T-cell (primary cell): ENCODE data around the gene SCYGR6. TPM values are rescaled to one million over a fixed set of nuclear protein-coding genes. Genes with fewer than 3 reads are reported as not detected.

Experiments
- ATAC-seq, 4 experiments: fragments of 200-7000 bp in 3 of 4; fragments of 150-1000 bp in 1 of 4; cut with Tn5 transposase; replicated peaks in 1 of 4; 1 replicate in 3 of 4; 2 replicates in 1 of 4; pipeline ENCODE4 v1.10.0; 2021; ENCODE audit warnings: moderate library complexity in 3 of 4, mild to moderate bottlenecking in 2 of 4, moderate number of reproducible peaks in 1 of 4
- CTCF ChIA-PET, 2 donors: fragments of 300-600 bp; sonication (Branson Sonifier 250); formaldehyde crosslinking; loops; one replicate each; lab custom pipeline; 2022; ENCODE audit warnings: antibody characterized with exemption in 2 of 2; lab: Charles Lee
- POLR2A ChIA-PET, 2 donors: fragments of 300-600 bp; sonication (Branson Sonifier 250); formaldehyde crosslinking; loops; one replicate each; lab custom pipeline; 2022; ENCODE audit warnings: antibody characterized with exemption in 2 of 2; lab: Charles Lee
- DNase-seq, 35 experiments: peaks; one replicate each; pipeline versions ENCODE4 v3.0.0 to v3.0.0-alpha.2; 2013 to 2023
- H3K27ac ChIP-seq: one replicate; pipeline ENCODE4 v1.5.1; 2013; ENCODE audit warnings: low read length
- H3K27me3 ChIP-seq, 2 experiments: replicated peaks in 1 of 2; 1 replicate in 1 of 2; 2 replicates in 1 of 2; pipeline versions ENCODE4 v1.6.1 to v1.7.0; 2013; ENCODE audit warnings: low read length in 1 of 2, mixed read lengths in 1 of 2; ENCODE audit not compliant: control insufficient read depth in 2 of 2, insufficient read depth in 2 of 2; ENCODE audit errors: extremely low read depth in 1 of 2
- H3K36me3 ChIP-seq, 2 donors: 1 replicate in 1 of 2; 2 replicates in 1 of 2; pipeline versions ENCODE4 v1.6.1 to v1.7.0; 2013; ENCODE audit warnings: low read length in 1 of 2; ENCODE audit not compliant: control insufficient read depth in 2 of 2, insufficient read depth in 1 of 2; ENCODE audit errors: extremely low read depth in 1 of 2
- H3K4me1 ChIP-seq, 2 experiments: 1 replicate in 1 of 2; 2 replicates in 1 of 2; pipeline versions ENCODE4 v1.6.1 to v1.7.0; 2013; ENCODE audit warnings: low read length in 2 of 2, mixed read lengths in 1 of 2; ENCODE audit not compliant: insufficient read depth in 2 of 2, control insufficient read depth in 1 of 2; ENCODE audit errors: extremely low read depth in 1 of 2
- H3K4me3 ChIP-seq, 2 donors: 1 replicate in 1 of 2; 2 replicates in 1 of 2; pipeline versions ENCODE4 v1.5.1 to v1.7.0; 2013; ENCODE audit warnings: mild to moderate bottlenecking in 2 of 2, low read length in 1 of 2, moderate library complexity in 1 of 2; ENCODE audit not compliant: control insufficient read depth in 1 of 2; ENCODE audit errors: extremely low read depth in 1 of 2
- H3K9me3 ChIP-seq: 2 replicates; pipeline ENCODE4 v1.7.0; 2013
- H3K27ac Mint-ChIP-seq, 2 donors: one replicate each; pipeline ENCODE4 v1.8.0; 2020 to 2021; ENCODE audit warnings: mild to moderate bottlenecking in 2 of 2, mixed read lengths in 2 of 2
- H3K27me3 Mint-ChIP-seq, 2 donors: one replicate each; pipeline ENCODE4 v1.8.0; 2021 to 2022; ENCODE audit warnings: mixed read lengths in 2 of 2
- H3K36me3 Mint-ChIP-seq: one replicate; pipeline ENCODE4 v1.8.0; 2021; ENCODE audit warnings: mixed read lengths
- H3K4me1 Mint-ChIP-seq, 3 donors: one replicate each; pipeline ENCODE4 v1.8.0; 2020 to 2022; ENCODE audit warnings: mixed read lengths in 3 of 3, mild to moderate bottlenecking in 1 of 3
- H3K4me3 Mint-ChIP-seq, 3 donors: one replicate each; pipeline ENCODE4 v1.8.0; 2020 to 2022; ENCODE audit warnings: mild to moderate bottlenecking in 3 of 3, mixed read lengths in 3 of 3, moderate library complexity in 3 of 3
- H3K9me3 Mint-ChIP-seq, 3 donors: one replicate each; pipeline ENCODE4 v1.8.0; 2020 to 2022; ENCODE audit warnings: mixed read lengths in 3 of 3
- WGBS: methylation state at CpG from one replicate; pipeline ENCODE4 v1.1.5; 2013; ENCODE audit warnings: missing lambda C conversion rate; ENCODE audit not compliant: insufficient coverage; 5-methylcytosine and 5-hydroxymethylcytosine counted together
- total RNA-seq, 35 experiments: library from RNA in 6 of 35; stranded (reverse) in 6 of 35; fragments of 120-200 nt in 1 of 35; gene quantifications; one replicate each; pipeline versions ENCODE4 v1.2.1 to v1.2.4 and lab custom pipeline; 2013 to 2026

SCYGR6 gene
- total RNA-seq, 5 donors from 2014 or later (not counting 1 experiment from before 2014, with no cell fraction given), result not detected

- Mint-ChIP-seq H3K27ac (no peak within 1 kb of the TSS), H3K4me1 (peaks cover 0 to 10% (median 0%) of the 10 kb centered on the region in 3 donors), H3K36me3 (no peaks in the 10 kb centered on the region), H3K9me3 (no peaks in the 10 kb centered on the region), H3K4me3 (peak within 1 kb of the TSS in 1 of 3 donors; percentile 23), H3K27me3 (peaks cover 18 to 25% of the 10 kb centered on the region in 2 donors)
- DNase-seq (no peak), ATAC-seq (no peak)
- Histone ChIP-seq H3K9me3 (no peaks in the 10 kb centered on the region), H3K36me3 (no peaks in the 10 kb centered on the region), H3K27ac (no peak within 1 kb of the TSS), H3K4me3 (no peak within 1 kb of the TSS), H3K27me3 (peaks cover 8 to 13% of the 10 kb centered on the region in 2 experiments), H3K4me1 (peaks cover 0 to 5% of the 10 kb centered on the region in 2 experiments)
- WGBS, result 13% methylated on average over 25 of the region's 35 CpGs
- ChIA-PET POLR2A (no interaction called here), CTCF (no interaction called here)
Measured at GRCh38 chr2:227717687-227718567, 6.6 kb downstream of the SCYGR6 start, which contains the start of gene SLC19A3. SLC19A3 (minus strand) TSS chr2:227718028; CDS start chr2:227702318, 15,710 bp downstream.

GRCh38 chr2:227716501-227716900, 8.1 kb downstream of the SCYGR6 start:
- no peak overlapping the region for H3K4me3 Mint-ChIP-seq
- H3K27ac Mint-ChIP-seq, result no peak overlapping the region
- ChIA-PET POLR2A (interaction anchor here in 1 of 2 donors (0.6 kb wide), 1 partner anchor 1312 kb away, joined by 13 read pairs; no protein-coding TSS in a partner anchor), CTCF (interaction anchor here in 1 of 2 donors (0.5 kb wide), 1 partner anchor 235 kb away, joined by 5 read pairs; no protein-coding TSS in a partner anchor)
- ATAC-seq (no peak), DNase-seq (no peak)
- Histone ChIP-seq H3K27me3 (peaks cover 8 to 13% of the 10 kb centered on the region in 2 experiments), H3K9me3 (no peaks in the 10 kb centered on the region), H3K27ac (no peak overlapping the region), H3K36me3 (no peaks in the 10 kb centered on the region), H3K4me3 (no peak overlapping the region), H3K4me1 (peaks cover 0 to 5% of the 10 kb centered on the region in 2 experiments)
- no CpG with 5 or more reads among the region's 2 CpGs for WGBS
- peaks cover 0 to 10% (median 0%) of the 10 kb centered on the region in 3 donors for H3K4me1 Mint-ChIP-seq
- H3K36me3 Mint-ChIP-seq, result no peaks in the 10 kb centered on the region
- H3K9me3 Mint-ChIP-seq, result no peaks in the 10 kb centered on the region
- peaks cover 12 to 17% of the 10 kb centered on the region in 2 donors for H3K27me3 Mint-ChIP-seq

GRCh38 chr2:227713291-227713690, 11.3 kb downstream of the SCYGR6 start:
- Histone ChIP-seq H3K4me1 (peaks cover 0 to 5% of the 10 kb centered on the region in 2 experiments), H3K4me3 (no peak overlapping the region), H3K27me3 (peaks cover 8 to 10% of the 10 kb centered on the region in 2 experiments), H3K9me3 (no peaks in the 10 kb centered on the region), H3K36me3 (no peaks in the 10 kb centered on the region), H3K27ac (no peak overlapping the region)
- WGBS, result no CpG with 5 or more reads among the region's 1 CpG
- Mint-ChIP-seq H3K4me3 (no peak overlapping the region), H3K4me1 (peaks cover 0 to 10% (median 0%) of the 10 kb centered on the region in 3 donors), H3K36me3 (no peaks in the 10 kb centered on the region), H3K9me3 (no peaks in the 10 kb centered on the region), H3K27me3 (peaks cover 8 to 14% of the 10 kb centered on the region in 2 donors), H3K27ac (no peak overlapping the region)
- ChIA-PET CTCF (interaction anchor here in 1 of 2 donors (0.6 kb wide), 1 partner anchor 172 kb away, joined by 4 read pairs; no protein-coding TSS in a partner anchor), POLR2A (no interaction called here)
- ATAC-seq (no peak), DNase-seq (no peak)

GRCh38 chr2:227710986-227711385, 13.6 kb downstream of the SCYGR6 start:
- Mint-ChIP-seq H3K4me1 (no peaks in the 10 kb centered on the region), H3K9me3 (no peaks in the 10 kb centered on the region), H3K36me3 (no peaks in the 10 kb centered on the region), H3K27me3 (peaks cover 3 to 12% of the 10 kb centered on the region in 2 donors), H3K27ac (no peak overlapping the region), H3K4me3 (no peak overlapping the region)
- POLR2A ChIA-PET, result no interaction called here
- H3K4me1 ChIP-seq, result no peaks in the 10 kb centered on the region
- WGBS, result 91% methylated on average over 5 of the region's 7 CpGs
- no peaks in the 10 kb centered on the region for H3K36me3 ChIP-seq
- no peak overlapping the region for H3K27ac ChIP-seq
- no peaks in the 10 kb centered on the region for H3K9me3 ChIP-seq
- no peak for ATAC-seq
- DNase-seq, result no peak
- no peak overlapping the region for H3K4me3 ChIP-seq
- peaks cover 0 to 3% of the 10 kb centered on the region in 2 experiments for H3K27me3 ChIP-seq
- CTCF ChIA-PET, result no interaction called here

- no CpG with 5 or more reads among the region's 6 CpGs for WGBS
- Mint-ChIP-seq H3K27me3 (peaks cover 14 to 24% of the 10 kb centered on the region in 2 donors), H3K27ac (no peak overlapping the region), H3K36me3 (no peaks in the 10 kb centered on the region), H3K9me3 (no peaks in the 10 kb centered on the region), H3K4me1 (no peaks in the 10 kb centered on the region), H3K4me3 (no peak overlapping the region)
- H3K27me3 ChIP-seq, result peaks cover 0 to 3% of the 10 kb centered on the region in 2 experiments
- ChIA-PET CTCF (no interaction called here), POLR2A (no interaction called here)
- DNase-seq (no peak), ATAC-seq (no peak)
- no peak overlapping the region for H3K4me3 ChIP-seq
- H3K27ac ChIP-seq, result no peak overlapping the region
- H3K9me3 ChIP-seq, result no peaks in the 10 kb centered on the region
- no peaks in the 10 kb centered on the region for H3K4me1 ChIP-seq
- H3K36me3 ChIP-seq, result no peaks in the 10 kb centered on the region
Measured at GRCh38 chr2:227707390-227707789, 17.2 kb downstream of the SCYGR6 start.

- DNase-seq (no peak), ATAC-seq (no peak)
- H3K4me1 ChIP-seq, result no peaks in the 10 kb centered on the region
- Mint-ChIP-seq H3K27me3 (peaks cover 14 to 24% of the 10 kb centered on the region in 2 donors), H3K4me1 (no peaks in the 10 kb centered on the region), H3K27ac (no peak overlapping the region), H3K36me3 (no peaks in the 10 kb centered on the region), H3K4me3 (no peak overlapping the region), H3K9me3 (no peaks in the 10 kb centered on the region)
- POLR2A ChIA-PET, result no interaction called here
- H3K27me3 ChIP-seq, result peaks cover 0 to 3% of the 10 kb centered on the region in 2 experiments
- WGBS, result 78% methylated on average over 3 of the region's 4 CpGs
- no peaks in the 10 kb centered on the region for H3K9me3 ChIP-seq
- H3K36me3 ChIP-seq, result no peaks in the 10 kb centered on the region
- H3K27ac ChIP-seq, result no peak overlapping the region
- H3K4me3 ChIP-seq, result no peak overlapping the region
- CTCF ChIA-PET, result no interaction called here
Measured at GRCh38 chr2:227706859-227707258, 17.7 kb downstream of the SCYGR6 start.
